ACC112 (cell line): ENCODE results near the gene NEURL1B.

Experiments
- H2AFZ ChIP-seq: fragments of 200-600 bp; sonication (generic); one replicate; pipeline ENCODE4 v1.6.0; 2017; ENCODE audit warnings: antibody characterized with exemption, low read length; ENCODE audit not compliant: unreplicated experiment
- H3K27ac ChIP-seq: fragments of 200-600 bp; sonication (generic); 2 replicates; pipeline ENCODE4 v1.5.1; 2014; ENCODE audit warnings: low read depth, mild to moderate bottlenecking, antibody characterized with exemption, low read length, moderate library complexity
- H3K27me3 ChIP-seq: fragments of 200-600 bp; sonication (generic); 2 replicates; pipeline ENCODE4 v1.6.1; 2014; ENCODE audit warnings: mild to moderate bottlenecking, antibody characterized with exemption, low read length, moderate library complexity, mixed read lengths; ENCODE audit not compliant: insufficient read depth
- H3K36me3 ChIP-seq: fragments of 200-600 bp; sonication (generic); 2 replicates; pipeline ENCODE4 v1.6.1; 2016; ENCODE audit warnings: mild to moderate bottlenecking, antibody characterized with exemption, low read length, moderate library complexity, mixed read lengths; ENCODE audit not compliant: insufficient read depth
- H3K4me1 ChIP-seq: fragments of 200-600 bp; sonication (generic); one replicate; pipeline ENCODE4 v1.6.1; 2016; ENCODE audit warnings: low read length, mixed read lengths; ENCODE audit not compliant: insufficient read depth, unreplicated experiment, control insufficient read depth
- H3K4me3 ChIP-seq: fragments of 200-600 bp; sonication (generic); 2 replicates; pipeline ENCODE4 v1.5.1; 2014; ENCODE audit warnings: mild to moderate bottlenecking, low read depth, low read length
- H3K79me2 ChIP-seq: fragments of 200-600 bp; sonication (generic); one replicate; pipeline ENCODE4 v1.6.0; 2016; ENCODE audit warnings: low read length; ENCODE audit not compliant: control insufficient read depth, unreplicated experiment, insufficient read depth

The NEURL1B gene

DNA sequence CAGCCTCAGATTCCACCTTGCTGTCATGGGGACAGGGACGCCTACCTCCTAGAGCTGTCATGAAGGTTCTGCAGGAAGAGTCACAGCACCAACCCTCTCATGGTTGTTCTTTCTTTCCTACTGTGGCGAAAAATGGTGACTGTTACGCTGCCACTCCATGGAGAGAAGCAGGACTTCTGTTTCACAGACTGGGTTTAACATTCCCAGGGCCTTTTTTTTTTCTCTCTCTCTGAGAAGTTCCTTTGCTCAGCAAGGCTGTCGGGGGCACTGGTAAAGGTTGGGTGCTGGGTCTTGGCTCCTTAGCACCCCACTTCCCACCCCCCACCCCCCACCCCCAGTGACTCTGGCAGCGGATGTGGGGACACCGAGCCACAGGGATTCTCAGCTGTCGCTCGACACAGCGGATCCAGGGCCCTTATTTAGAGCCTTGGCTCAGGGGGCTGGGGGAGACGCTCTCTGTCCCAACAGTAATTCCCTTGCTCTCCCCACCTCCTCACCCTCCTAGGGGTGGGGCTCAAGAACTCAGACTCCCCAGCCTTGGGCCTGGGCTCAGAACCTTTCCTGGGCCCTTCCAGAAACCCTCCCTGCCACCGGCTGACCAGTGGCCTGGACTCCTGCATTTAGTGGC lies 95.6 kb downstream of the NEURL1B start:
- no peak overlapping the region for H2AFZ ChIP-seq
- H3K36me3 ChIP-seq = no peaks in the 10 kb centered on the region
- peaks cover 41% of the 10 kb centered on the region for H3K4me1 ChIP-seq
- H3K79me2 ChIP-seq = no peaks in the 10 kb centered on the region
- H3K27me3 ChIP-seq = no peaks in the 10 kb centered on the region
- no peak overlapping the region for H3K4me3 ChIP-seq
- H3K27ac ChIP-seq = no peak overlapping the region

DNA sequence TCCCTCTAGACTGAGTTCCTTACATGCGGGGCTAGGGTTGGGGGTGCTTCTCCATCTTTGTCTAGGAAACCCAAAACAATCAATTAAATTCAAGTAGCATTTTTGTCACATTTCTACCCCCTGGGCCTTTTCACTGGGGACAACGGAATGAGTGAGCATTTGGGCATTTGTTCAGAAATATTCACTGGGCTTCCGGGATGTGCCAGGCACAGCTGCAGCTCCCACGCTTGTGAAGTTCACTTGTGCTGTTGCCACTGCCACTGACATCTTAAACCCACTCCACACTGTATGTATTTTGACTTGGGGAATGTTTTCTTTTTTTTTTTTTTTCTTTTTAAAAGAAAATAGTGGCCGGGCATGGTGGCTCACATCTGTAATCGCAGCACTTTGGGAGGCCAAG lies 98.3 kb downstream of the NEURL1B start:
- no peaks in the 10 kb centered on the region for H3K79me2 ChIP-seq
- no peaks in the 10 kb centered on the region for H3K27me3 ChIP-seq
- H3K4me1 ChIP-seq = peaks cover 21% of the 10 kb centered on the region
- peak overlapping the region; percentile 99 for H3K27ac ChIP-seq
- no peak overlapping the region for H2AFZ ChIP-seq
- no peak overlapping the region for H3K4me3 ChIP-seq
- no peaks in the 10 kb centered on the region for H3K36me3 ChIP-seq

DNA sequence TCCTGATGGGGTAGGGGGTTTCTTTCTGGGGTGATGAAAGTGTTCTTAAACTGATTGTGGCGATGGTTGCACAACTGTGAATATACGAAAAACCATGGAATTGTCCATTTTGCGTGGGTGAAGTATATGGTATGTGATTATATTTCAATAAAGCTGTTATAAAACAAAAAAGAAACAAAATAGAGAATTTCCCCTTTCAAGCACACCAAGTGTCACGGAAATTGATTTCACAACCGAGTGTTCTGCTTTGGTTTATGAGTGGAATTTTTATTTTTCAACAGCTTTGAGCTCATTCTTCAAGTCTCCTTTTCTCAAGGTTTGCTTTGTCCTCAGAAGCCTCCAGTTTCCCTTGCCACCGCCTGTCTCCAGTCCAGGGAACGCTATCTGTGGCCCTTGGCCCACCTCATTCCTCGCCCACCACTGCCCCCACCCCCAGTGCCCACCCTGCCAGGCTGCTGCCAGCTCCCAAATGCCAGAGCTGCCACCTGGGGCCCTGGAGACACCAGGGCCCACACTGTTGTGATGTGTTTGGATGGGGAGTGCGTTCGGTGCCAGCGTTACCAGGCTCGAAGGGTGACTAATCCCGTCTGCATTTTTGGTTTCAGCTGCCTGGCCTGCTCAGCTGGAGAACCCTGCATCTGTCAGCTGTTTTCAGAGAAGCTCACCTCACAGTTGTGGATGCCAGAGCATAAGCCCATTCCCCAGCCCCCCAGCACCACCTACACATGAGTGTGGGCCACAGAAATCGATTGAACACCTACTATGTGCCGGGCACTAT lies 99.6 kb downstream of the NEURL1B start:
- Histone ChIP-seq H3K4me1 (peaks cover 17% of the 10 kb centered on the region), H3K4me3 (peak overlapping the region; percentile 32), H3K79me2 (no peaks in the 10 kb centered on the region), H2AFZ (no peak overlapping the region), H3K27me3 (no peaks in the 10 kb centered on the region), H3K27ac (peak overlapping the region; percentile 99), H3K36me3 (no peaks in the 10 kb centered on the region)
